Activated CD4-positive, CD25-positive, alpha-beta regulatory T cell treated with anti-CD3 and anti-CD28 coated beads, Interleukin-2, amount 50 U/mL, for 24 hours (primary cell): Measurements from ENCODE around the gene HTR3C.

ENCODE experiments used
- ATAC-seq, 2 donors: fragments of 150-1000 bp; cut with Tn5 transposase; one replicate each; pipeline ENCODE4 v1.10.0; 2021; ENCODE audit warnings: mild to moderate bottlenecking in 1 of 2, moderate library complexity in 1 of 2

The HTR3C gene

DNA sequence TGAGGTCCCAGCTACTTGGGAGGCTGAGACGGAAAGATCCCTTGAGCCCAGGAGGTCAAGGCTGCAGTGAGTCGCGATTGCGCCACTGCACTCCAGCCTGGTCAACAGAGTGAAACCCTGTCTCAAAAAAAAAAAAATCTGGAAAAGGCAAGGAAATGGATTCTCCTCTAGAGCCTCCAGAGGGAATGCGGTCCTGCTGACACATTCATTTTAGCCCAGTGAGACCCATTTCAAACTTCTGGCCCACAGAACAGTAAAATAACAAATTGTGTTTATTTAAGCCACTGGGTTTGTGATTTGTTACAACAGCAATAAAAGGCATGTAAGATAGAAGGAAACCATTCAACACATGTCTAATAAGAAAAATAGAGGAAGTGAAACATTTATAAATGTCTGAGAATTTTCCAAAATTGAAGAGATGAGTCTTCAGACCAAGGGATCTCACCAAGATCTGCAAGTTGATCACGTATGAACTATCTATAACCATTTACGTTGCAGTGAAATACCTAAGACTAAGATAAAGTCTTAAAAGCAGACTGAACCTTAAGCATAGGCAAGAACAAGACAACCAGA is 44.0 kb downstream of the HTR3C start, which contains the start of gene HTR3E:
Gene HTR3E (plus strand): TSS at position 254 of the 573 bp plus-strand sequence. CDS start 466 bp downstream, outside the sequence.
- no peak for ATAC-seq

DNA sequence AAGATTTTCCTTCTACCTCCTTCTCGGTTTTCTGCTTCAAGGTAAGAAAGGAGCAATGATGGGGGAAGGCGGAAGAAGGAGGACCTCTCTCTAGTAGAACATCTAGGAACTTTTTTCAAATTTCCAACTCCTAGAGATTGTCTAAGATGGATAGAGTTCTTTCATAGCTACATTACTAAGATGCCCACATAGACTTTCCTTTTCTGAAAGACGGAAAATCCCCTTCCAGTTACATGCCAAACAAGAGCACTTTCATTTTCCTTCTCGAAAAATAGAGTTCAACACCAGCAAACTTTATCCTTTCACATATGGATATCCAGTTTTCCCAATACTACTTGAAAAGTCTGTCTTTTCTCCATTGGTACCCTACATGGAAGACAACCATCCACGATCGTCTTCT is 44.7 kb downstream of the HTR3C start:
- ATAC-seq, result no peak

DNA sequence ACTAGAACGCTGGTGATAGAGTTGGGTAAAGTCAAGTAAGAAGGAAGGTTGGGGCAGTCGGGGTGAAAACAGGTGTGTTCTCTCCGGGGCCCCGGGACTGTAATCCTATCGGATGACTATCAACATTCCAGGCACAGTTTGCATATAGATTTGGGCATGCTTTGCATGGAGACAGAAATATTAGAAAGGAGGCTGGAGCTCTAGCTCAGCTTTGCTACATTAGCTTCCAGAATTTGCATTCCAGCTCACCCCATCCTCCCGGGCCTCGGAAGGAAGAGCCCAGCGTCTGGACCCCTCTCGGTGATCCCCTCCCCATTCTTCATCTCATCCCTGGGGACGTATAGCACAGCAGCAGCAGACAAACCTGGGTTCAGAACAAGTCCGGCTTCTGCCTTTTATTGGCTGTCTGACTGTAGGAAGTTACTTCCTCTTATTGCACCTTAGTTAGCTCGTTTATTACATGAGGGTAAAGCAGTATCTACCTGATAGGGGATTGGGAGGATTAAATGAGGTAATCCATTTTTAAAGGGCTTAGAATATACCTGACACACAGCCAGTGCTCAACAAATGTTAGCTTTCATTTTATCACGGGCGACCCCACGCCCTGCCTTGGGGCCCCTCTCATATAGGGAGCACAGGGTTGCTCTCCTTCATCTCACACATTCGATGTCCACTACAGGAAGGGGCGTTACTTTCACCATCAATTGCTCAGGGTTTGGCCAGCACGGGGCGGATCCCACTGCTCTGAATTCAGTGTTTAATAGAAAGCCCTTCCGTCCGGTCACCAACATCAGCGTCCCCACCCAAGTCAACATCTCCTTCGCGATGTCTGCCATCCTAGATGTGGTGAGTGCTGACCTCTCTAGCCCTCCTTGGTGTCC is 47.2 kb downstream of the HTR3C start:
- no peak for ATAC-seq
